Fibroblast of the aortic adventitia (primary cell): ENCODE measurements around the gene GBX2. TPM values are rescaled to one million over a fixed set of nuclear protein-coding genes. Genes with fewer than 3 reads are reported as not detected.

ENCODE experiments used
- DNase-seq: peaks from one replicate; pipeline ENCODE4 v3.0.0-alpha.2; 2010; ENCODE audit warnings: low read depth
- H3K4me3 ChIP-seq: 2 replicates; pipeline ENCODE4 v1.5.1; 2011; ENCODE audit warnings: low read depth, mild to moderate bottlenecking, control low read depth, low read length, moderate library complexity
- CTCF ChIP-seq: IDR thresholded peaks from 2 replicates; pipeline ENCODE4 v1.5.1; 2011; ENCODE audit warnings: mild to moderate bottlenecking, low read length, control low read depth, inconsistent platforms; ENCODE audit not compliant: insufficient read depth
- total RNA-seq: library from RNA; depleted of rRNA; stranded (reverse); fragments of >200 nt; gene quantifications from 2 replicates; pipeline ENCODE4 v1.2.3, GENCODE V29; 2012; ENCODE audit warnings: low replicate concordance

GBX2 gene
- total RNA-seq, 1 donor = not detected

- no peak for TF ChIP-seq CTCF
- DNase-seq = no peak
- H3K4me3 ChIP-seq = no peak overlapping the region
Measured at GRCh38 chr2:236136538-236136937, 31.6 kb downstream of the GBX2 start.

GRCh38 chr2:236133410-236134012, 34.7 kb downstream of the GBX2 start:
- no peak overlapping the region for H3K4me3 ChIP-seq
- TF ChIP-seq CTCF = no peak
- DNase-seq = no peak

DNA sequence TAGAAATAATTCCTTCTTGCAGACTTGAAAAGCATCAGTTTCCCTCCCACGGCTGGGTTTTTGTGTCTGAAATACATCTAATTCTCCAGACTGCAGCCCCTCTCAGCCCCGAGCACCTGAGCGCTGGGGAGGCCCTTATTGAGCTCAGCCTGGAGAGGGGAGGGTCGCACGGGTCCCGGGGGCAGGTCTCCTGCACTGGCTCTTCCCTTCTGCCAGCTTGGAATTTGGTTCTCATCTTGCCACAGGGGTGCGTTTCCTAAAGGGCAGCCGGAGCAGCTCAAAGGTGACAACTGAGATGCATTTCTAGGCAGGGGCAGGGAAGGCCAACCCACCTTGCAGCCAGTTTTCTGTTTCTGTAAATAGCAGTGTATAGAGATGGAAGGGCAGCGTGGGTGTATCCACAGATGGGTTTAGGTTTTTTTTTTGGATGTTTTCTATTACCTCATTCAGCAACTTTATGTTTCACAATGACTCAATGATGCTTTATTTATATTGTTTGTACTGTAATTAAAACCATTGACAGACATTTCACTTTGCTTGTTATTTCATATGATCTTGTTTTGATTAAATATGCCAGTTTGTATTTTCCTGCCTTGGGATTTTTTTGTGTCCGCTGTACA, 37.0 kb downstream of the GBX2 start:
- no peak overlapping the region for H3K4me3 ChIP-seq
- no peak for DNase-seq
- TF ChIP-seq CTCF = no peak

DNA sequence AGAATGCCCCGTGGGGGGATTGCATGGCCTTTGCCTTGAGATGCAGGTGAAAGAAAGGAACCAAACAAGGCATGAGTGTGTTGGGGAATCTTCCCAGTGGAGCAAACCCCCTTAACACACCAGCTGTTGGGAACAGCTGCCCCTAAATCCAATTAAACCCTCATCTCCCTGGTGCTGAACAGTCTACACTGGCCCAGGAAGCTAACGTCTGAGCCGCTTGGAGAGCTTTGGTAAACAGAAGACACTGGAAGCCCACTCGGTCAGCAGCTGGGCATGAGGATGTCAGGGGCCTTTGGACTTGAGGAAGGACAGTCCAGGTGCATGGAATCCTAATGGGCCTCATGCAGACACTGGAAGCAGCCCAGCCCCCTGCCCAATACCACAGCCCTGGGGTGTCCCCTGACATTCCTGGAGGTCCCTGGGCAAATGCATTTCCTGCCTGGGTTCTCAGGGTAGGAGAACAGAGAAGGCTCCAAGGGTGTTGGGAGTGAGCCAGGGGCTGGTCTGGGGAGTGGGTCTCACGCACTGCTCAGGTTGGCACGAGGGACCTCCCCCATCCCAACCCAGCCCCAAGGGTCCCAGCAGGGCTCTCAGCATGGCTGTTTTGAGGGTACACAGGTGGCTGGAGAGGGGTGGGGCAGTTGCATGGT, 37.7 kb downstream of the GBX2 start:
- no peak for TF ChIP-seq CTCF
- no peak overlapping the region for H3K4me3 ChIP-seq
- DNase-seq = no peak

- no peak overlapping the region for H3K4me3 ChIP-seq
- DNase-seq = no peak
- no peak for TF ChIP-seq CTCF
Measured at GRCh38 chr2:236129935-236130334, 38.3 kb downstream of the GBX2 start.

- no peak overlapping the region for H3K4me3 ChIP-seq
- DNase-seq = no peak
- TF ChIP-seq CTCF = no peak
Measured at GRCh38 chr2:236128321-236128720, 39.9 kb downstream of the GBX2 start.
